ENCODE data around the gene ROR2. TPM values are rescaled to one million over a fixed set of nuclear protein-coding genes. Genes with fewer than 3 reads are reported as not detected.

The ROR2 gene
- total and polyA plus RNA-seq, 4 donors: 2.7 to 32.3 (median 9.2) TPM

DNA sequence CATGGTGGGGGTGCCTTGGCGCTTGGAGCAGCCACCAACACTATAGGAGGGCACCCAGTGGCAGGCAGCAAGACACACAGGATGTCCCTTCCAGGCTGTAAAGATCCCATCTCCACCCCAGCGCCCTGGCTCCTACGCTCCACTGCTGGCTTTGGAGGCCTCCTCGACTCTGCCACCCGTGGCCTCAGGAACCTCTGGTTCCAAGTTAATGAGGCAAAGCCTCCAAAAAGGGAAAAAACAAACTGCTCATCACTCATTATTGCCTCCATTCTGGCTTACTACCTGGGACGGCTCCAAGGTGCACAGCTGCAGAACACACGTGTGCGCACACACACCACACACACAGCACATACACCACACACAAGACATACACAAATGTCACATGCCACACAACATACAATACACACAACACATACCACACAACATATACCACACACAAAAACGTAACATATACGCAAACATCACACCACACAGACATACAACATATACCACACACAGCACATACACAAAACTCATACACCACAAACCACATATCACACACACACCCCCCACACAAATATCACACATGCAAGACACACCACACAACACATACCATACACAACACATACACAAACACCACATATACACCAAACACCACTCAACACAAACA lies 45.3 kb downstream of the ROR2 start:
- ATAC-seq (ENCODE audit: insufficient read depth, low FRiP score) (no peak), DNase-seq (no peak)
- TF ChIP-seq, protein P1, sequence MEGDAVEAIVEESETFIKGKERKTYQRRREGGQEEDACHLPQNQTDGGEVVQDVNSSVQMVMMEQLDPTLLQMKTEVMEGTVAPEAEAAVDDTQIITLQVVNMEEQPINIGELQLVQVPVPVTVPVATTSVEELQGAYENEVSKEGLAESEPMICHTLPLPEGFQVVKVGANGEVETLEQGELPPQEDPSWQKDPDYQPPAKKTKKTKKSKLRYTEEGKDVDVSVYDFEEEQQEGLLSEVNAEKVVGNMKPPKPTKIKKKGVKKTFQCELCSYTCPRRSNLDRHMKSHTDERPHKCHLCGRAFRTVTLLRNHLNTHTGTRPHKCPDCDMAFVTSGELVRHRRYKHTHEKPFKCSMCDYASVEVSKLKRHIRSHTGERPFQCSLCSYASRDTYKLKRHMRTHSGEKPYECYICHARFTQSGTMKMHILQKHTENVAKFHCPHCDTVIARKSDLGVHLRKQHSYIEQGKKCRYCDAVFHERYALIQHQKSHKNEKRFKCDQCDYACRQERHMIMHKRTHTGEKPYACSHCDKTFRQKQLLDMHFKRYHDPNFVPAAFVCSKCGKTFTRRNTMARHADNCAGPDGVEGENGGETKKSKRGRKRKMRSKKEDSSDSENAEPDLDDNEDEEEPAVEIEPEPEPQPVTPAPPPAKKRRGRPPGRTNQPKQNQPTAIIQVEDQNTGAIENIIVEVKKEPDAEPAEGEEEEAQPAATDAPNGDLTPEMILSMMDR (IDR thresholded peaks at IDR 0.05; ENCODE audit: control extremely low read depth, extremely low read depth): no peak
- Histone ChIP-seq H3K9ac (ENCODE audit: insufficient read depth in 1 of 2, low read length in 2 of 2) (no peak overlapping the region), H3K27ac (ENCODE audit: low read depth in 1 of 2, low read length in 1 of 2) (no peak overlapping the region), H3K27me3 (ENCODE audit: control insufficient read depth in 3 of 3, insufficient read depth in 3 of 3, low read length in 2 of 3) (no peaks in the 10 kb centered on the region), H3K4me1 (ENCODE audit: control insufficient read depth in 5 of 5, insufficient read depth in 5 of 5, low read length in 5 of 5) (peaks cover 0 to 82% (median 36%) of the 10 kb centered on the region in 5 donors), H3K9me3 (ENCODE audit: control insufficient read depth in 4 of 4, insufficient read depth in 3 of 4, low read length in 3 of 4) (peaks cover 0 to 2% (median 0%) of the 10 kb centered on the region in 4 donors), H3K4me3 (no peak overlapping the region), H3K36me3 (ENCODE audit: control insufficient read depth in 4 of 4, insufficient read depth in 4 of 4, low read length in 4 of 4) (no peaks in the 10 kb centered on the region)
- 87 to 95% methylated on average over 10 of the region's 10 CpGs for WGBS, 2 donors

DNA sequence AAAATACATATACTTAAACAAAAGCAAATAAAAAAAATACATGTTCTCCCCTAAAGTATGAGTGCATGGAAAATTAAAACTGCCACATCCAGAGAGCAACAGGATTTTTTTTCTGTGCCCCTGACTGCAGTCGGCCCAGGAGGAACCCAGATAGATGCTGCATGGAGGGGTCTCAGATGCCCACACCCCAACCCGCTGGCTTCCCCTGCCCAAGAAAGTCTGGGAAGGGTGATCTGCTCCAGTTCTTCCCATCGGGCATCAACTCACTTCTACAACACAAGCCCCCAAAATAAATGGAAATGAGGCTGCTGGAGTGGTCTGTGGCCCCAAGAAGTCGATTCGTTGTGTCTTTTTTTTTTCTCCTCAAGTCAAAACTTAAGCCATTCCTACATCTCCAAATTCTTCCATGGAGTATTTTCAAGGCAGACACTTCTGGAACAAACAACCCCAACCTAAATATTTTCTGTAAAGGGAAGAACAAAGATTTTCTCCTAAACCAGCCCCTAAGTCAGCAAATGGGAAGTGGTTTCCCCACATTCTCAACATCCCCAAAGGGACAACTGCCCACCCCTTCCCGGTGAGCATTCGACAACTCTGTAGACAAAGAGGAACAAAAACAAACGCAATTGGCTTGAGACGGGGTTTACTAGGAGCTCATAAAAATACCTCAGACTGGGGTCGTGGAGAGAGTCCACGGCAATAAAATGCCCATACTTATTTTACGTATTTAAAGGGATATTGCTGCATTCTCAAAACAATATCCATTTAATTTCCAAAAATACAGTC lies 46.7 kb downstream of the ROR2 start:
- H3K4me3 ChIP-seq: no peak overlapping the region
- H3K36me3 ChIP-seq (ENCODE audit: control insufficient read depth in 4 of 4, insufficient read depth in 4 of 4, low read length in 4 of 4): no peaks in the 10 kb centered on the region
- no peak overlapping the region for H3K27ac ChIP-seq (ENCODE audit: low read depth in 1 of 2, low read length in 1 of 2)
- H3K4me1 ChIP-seq (ENCODE audit: control insufficient read depth in 5 of 5, insufficient read depth in 5 of 5, low read length in 5 of 5): peaks cover 0 to 87% (median 45%) of the 10 kb centered on the region in 5 donors
- ATAC-seq (ENCODE audit: insufficient read depth, low FRiP score) (no peak), DNase-seq (peak in 1 of 3 donors; percentile 53)
- TF ChIP-seq, protein P1 (IDR thresholded peaks at IDR 0.05; ENCODE audit: control extremely low read depth, extremely low read depth): no peak
- no peak overlapping the region for H3K9ac ChIP-seq (ENCODE audit: insufficient read depth in 1 of 2, low read length in 2 of 2)
- peaks cover 0 to 2% (median 0%) of the 10 kb centered on the region in 4 donors for H3K9me3 ChIP-seq (ENCODE audit: control insufficient read depth in 4 of 4, insufficient read depth in 3 of 4, low read length in 3 of 4)
- no peaks in the 10 kb centered on the region for H3K27me3 ChIP-seq (ENCODE audit: control insufficient read depth in 3 of 3, insufficient read depth in 3 of 3, low read length in 2 of 3)
- WGBS, 2 donors: 41 to 55% methylated on average over 12 of the region's 12 CpGs

DNA sequence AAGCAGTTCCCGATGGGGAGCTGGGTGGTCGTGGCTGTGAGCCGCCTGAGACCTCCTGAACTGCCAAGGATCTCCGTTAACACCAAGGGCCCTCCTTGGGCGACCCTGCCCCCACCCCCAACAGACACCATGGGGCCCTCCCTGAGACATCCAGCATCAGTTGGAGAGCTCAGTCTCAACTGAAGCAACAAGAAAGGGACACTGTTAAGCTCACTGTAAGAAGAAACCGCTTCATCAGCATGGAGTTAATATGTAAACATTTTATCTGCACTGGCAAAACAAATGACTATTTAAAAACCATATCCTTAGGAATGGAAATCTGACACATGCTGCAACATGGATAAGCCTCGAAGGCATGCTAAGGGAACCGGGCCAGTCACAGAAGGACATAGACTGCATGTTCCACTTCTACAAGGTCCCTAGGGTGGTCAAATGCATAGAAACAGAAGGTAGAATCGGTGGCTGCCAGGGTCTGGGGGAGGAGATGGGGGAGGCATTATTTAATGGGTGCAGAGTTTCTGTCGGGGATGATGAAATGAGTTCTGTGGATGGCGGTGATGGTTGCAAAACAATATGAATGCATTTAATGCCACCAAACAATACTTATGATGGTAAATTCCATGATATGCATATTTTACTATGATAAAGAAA lies 47.4 kb downstream of the ROR2 start:
- WGBS, 2 donors: 65 to 70% methylated on average over 11 of the region's 11 CpGs

More for the DNA sequence above, 47.4 kb downstream of the ROR2 start:
- Histone ChIP-seq H3K4me1 (ENCODE audit: control insufficient read depth in 5 of 5, insufficient read depth in 5 of 5, low read length in 5 of 5) (peaks cover 0 to 87% (median 48%) of the 10 kb centered on the region in 5 donors), H3K27ac (ENCODE audit: low read depth in 1 of 2, low read length in 1 of 2) (no peak overlapping the region), H3K9me3 (ENCODE audit: control insufficient read depth in 4 of 4, insufficient read depth in 3 of 4, low read length in 3 of 4) (peaks cover 0 to 2% (median 0%) of the 10 kb centered on the region in 4 donors), H3K4me3 (no peak overlapping the region), H3K9ac (ENCODE audit: insufficient read depth in 1 of 2, low read length in 2 of 2) (peak overlapping the region in 1 of 2 donors; percentile 39), H3K27me3 (ENCODE audit: control insufficient read depth in 3 of 3, insufficient read depth in 3 of 3, low read length in 2 of 3) (no peaks in the 10 kb centered on the region), H3K36me3 (ENCODE audit: control insufficient read depth in 4 of 4, insufficient read depth in 4 of 4, low read length in 4 of 4) (no peaks in the 10 kb centered on the region)
- ATAC-seq (ENCODE audit: insufficient read depth, low FRiP score) (no peak), DNase-seq (peak in 2 of 3 donors; percentile 73 to 74)
- TF ChIP-seq, protein P1 (IDR thresholded peaks at IDR 0.05; ENCODE audit: control extremely low read depth, extremely low read depth): no peak

Measured in lung (tissue), 12 donors.